Activated T-helper 9 cell treated with anti-CD3 and anti-CD28 coated beads, Interleukin-2, amount 50 U/mL, for 16 hours (primary cell): ENCODE results near the gene RPL15.

Source experiments
- DNase-seq: peaks from one replicate; pipeline ENCODE4 v3.0.0-alpha.2; 2020; ENCODE audit warnings: low read depth

Gene RPL15

GRCh38 chr3:23964537-23965235 lies 47.8 kb downstream of the RPL15 start:
- no peak for DNase-seq

GRCh38 chr3:23966328-23966727 lies 49.4 kb downstream of the RPL15 start:
- DNase-seq: no peak

GRCh38 chr3:23968463-23969184 lies 51.7 kb downstream of the RPL15 start:
- DNase-seq: no peak

GRCh38 chr3:23969393-23969792 lies 52.5 kb downstream of the RPL15 start:
- DNase-seq: no peak
